HepG2 (cell line): ENCODE data around the gene M1AP. TPM values are rescaled to one million over a fixed set of nuclear protein-coding genes. Genes with fewer than 3 reads are reported as not detected.

Source experiments
- AGO2 ChIP-seq: fragments of 200-400 bp; formaldehyde crosslinking; optimal IDR thresholded peaks from 2 replicates; pipeline ENCODE3; 2017; ENCODE audit warnings: mild to moderate bottlenecking, low read depth, low read length, moderate library complexity
- AHDC1 ChIP-seq: sonication (generic); formaldehyde crosslinking; IDR thresholded peaks from 2 replicates; pipeline ENCODE4 v1.5.1; 2020; ENCODE audit warnings: mild to moderate bottlenecking, missing genetic modification reagents, borderline replicate concordance
- ARHGAP35 ChIP-seq: sonication (generic); formaldehyde crosslinking; IDR thresholded peaks from 2 replicates; pipeline ENCODE4 v1.9.0; 2022; ENCODE audit warnings: mild to moderate bottlenecking, inconsistent platforms, moderate library complexity, missing genetic modification reagents, borderline replicate concordance
- EHMT2 ChIP-seq: fragments of 200-600 bp; sonication (generic); IDR thresholded peaks from 2 replicates; pipeline ENCODE4 v1.7.0; 2017; ENCODE audit warnings: antibody characterized with exemption, low read depth, low read length, borderline replicate concordance
- GRHL1 ChIP-seq: sonication (generic); formaldehyde crosslinking; conservative IDR thresholded peaks from 2 replicates; pipeline ENCODE4 v1.8.0; 2022; ENCODE audit warnings: missing genetic modification reagents
- HCFC1 ChIP-seq: fragments of 150-350 bp; IDR thresholded peaks from 2 replicates; pipeline ENCODE4 v1.6.1; 2014; ENCODE audit warnings: low read depth, low read length
- HNF4A ChIP-seq: sonication (generic); formaldehyde crosslinking; IDR thresholded peaks from 2 replicates; pipeline ENCODE4 v1.4.0; 2020; ENCODE audit warnings: missing genetic modification reagents
- HOXD1 ChIP-seq: sonication (generic); formaldehyde crosslinking; IDR thresholded peaks from 2 replicates; pipeline ENCODE4 v1.5.0; 2020; ENCODE audit warnings: missing genetic modification reagents
- IKZF1 ChIP-seq: fragments of 450-650 bp; IDR thresholded peaks from 2 replicates; pipeline ENCODE4 v1.7.1; 2016
- KDM4B ChIP-seq: sonication (generic); formaldehyde crosslinking; IDR thresholded peaks from 2 replicates; pipeline ENCODE4 v1.4.0; 2020; ENCODE audit warnings: missing genetic modification reagents
- KDM6A ChIP-seq: IDR thresholded peaks from 2 replicates; pipeline ENCODE4 v1.6.1; 2016; ENCODE audit warnings: low read depth
- MXD4 ChIP-seq: IDR thresholded peaks from 2 replicates; pipeline ENCODE4 v1.6.1; 2016; ENCODE audit warnings: mild to moderate bottlenecking, missing biosample characterization, missing genetic modification reagents
- MYPOP ChIP-seq: sonication (generic); formaldehyde crosslinking; IDR thresholded peaks from 2 replicates; pipeline ENCODE4 v1.8.1; 2023; ENCODE audit warnings: mild to moderate bottlenecking, moderate library complexity, missing genetic modification reagents
- RBFOX2 ChIP-seq: fragments of 200-400 bp; formaldehyde crosslinking; IDR thresholded peaks from 2 replicates; pipeline ENCODE4 v1.6.1; 2017; ENCODE audit warnings: low read depth, mild to moderate bottlenecking, low read length
- ZBTB43 ChIP-seq: sonication (generic); formaldehyde crosslinking; conservative IDR thresholded peaks from 2 replicates; pipeline ENCODE4 v1.4.0; 2020; ENCODE audit warnings: missing genetic modification reagents
- ZNF496 ChIP-seq: sonication (generic); formaldehyde crosslinking; IDR thresholded peaks from 2 replicates; pipeline ENCODE4 v1.8.1; 2023; ENCODE audit warnings: mild to moderate bottlenecking, moderate library complexity, missing genetic modification reagents; ENCODE audit not compliant: insufficient replicate concordance
- ZNF564 ChIP-seq: sonication (generic); formaldehyde crosslinking; IDR thresholded peaks from 2 replicates; pipeline ENCODE4 v1.8.1; 2023; ENCODE audit warnings: mild to moderate bottlenecking, missing genetic modification reagents
- ZNF749 ChIP-seq: sonication (generic); formaldehyde crosslinking; IDR thresholded peaks from 2 replicates; pipeline ENCODE4 v1.8.0; 2022; ENCODE audit warnings: mild to moderate bottlenecking, missing genetic modification reagents, moderate library complexity, borderline replicate concordance
- polyA plus RNA-seq, 8 experiments: library from polyadenylated mRNA; depleted of rRNA in 3 of 8; stranded (reverse) in 7 of 8; unstranded in 1 of 8; fragments of >200 nt; fragmentation: Illumina TruSeq in 4 of 8; extraction: Trizol in 4 of 8; gene quantifications; 2 replicates each; pipeline versions ENCODE4 v1.2.1 to v1.2.3, GENCODE V29; 2011 to 2016; ENCODE audit warnings: low read depth in 4 of 8, missing spikeins in 1 of 8, mixed read lengths in 1 of 8; ENCODE audit not compliant: insufficient read depth in 1 of 8
- total RNA-seq, 5 experiments: library from RNA; depleted of rRNA; stranded (reverse); fragments of >200 nt; fragmentation: Illumina TruSeq; extraction: Trizol; gene quantifications; 2 replicates each; pipeline ENCODE4 v1.2.3, GENCODE V29; 2016; ENCODE audit warnings: low read depth in 1 of 5
- TF ChIP-seq, protein P1 (sequence below): sonication (generic); formaldehyde crosslinking; IDR thresholded peaks from 2 replicates; pipeline ENCODE4 v1.4.0; 2020; ENCODE audit warnings: missing genetic modification reagents

The M1AP gene
- total and polyA plus RNA-seq, 2 of the 13 experiments (the other 11 are each of a cell fraction or from before 2014, with no cell fraction given): not detected

- TF ChIP-seq GRHL1 (CRISPR knock-in tag) (no peak), KDM4B (no peak), ZNF564 (no peak), HOXD1 (CRISPR knock-in tag) (peak; percentile 41; the same call in 1 of the 2 replicates), ZNF496 (no peak), ARHGAP35 (CRISPR knock-in tag) (no peak), AHDC1 (CRISPR knock-in tag) (no peak; the same call in 1 of the 2 replicates), KDM6A (CRISPR knock-in tag) (no peak), EHMT2 (no peak), ZBTB43 (no peak; the same call in 1 of the 2 replicates), MYPOP (CRISPR knock-in tag) (0 out of 2 replicates have a peak, but pooled peaks have one; percentile 11), IKZF1 (no peak), HNF4A (CRISPR knock-in tag) (peak; percentile 87), AGO2 (peak; percentile 40), HCFC1 (peak; percentile 92), MXD4 (CRISPR knock-in tag) (peak; percentile 68), ZNF749 (no peak), RBFOX2 (peak; percentile 69)
- TF ChIP-seq, protein P1, sequence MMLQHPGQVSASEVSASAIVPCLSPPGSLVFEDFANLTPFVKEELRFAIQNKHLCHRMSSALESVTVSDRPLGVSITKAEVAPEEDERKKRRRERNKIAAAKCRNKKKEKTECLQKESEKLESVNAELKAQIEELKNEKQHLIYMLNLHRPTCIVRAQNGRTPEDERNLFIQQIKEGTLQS (CRISPR knock-in tag): no peak
Observed at GRCh38 chr2:74525717-74526648, 122.1 kb downstream of the M1AP start, which contains the start of gene DQX1 (continued).
